T-helper 2 cell treated with Interferon-gamma antibody and Interleukin-4, amounts not matched to agents 100 ng/mL and 5 ng/mL, for 36 hours (primary cell): Measurements from ENCODE around the gene ADGRL2. TPM values are rescaled to one million over a fixed set of nuclear protein-coding genes. Genes with fewer than 3 reads are reported as not detected.

Experiments
- intact Hi-C: fragments of 100-400 bp; cut with micrococcal nuclease; formaldehyde crosslinking; loops from one replicate; pipeline ENCODE4 v1.15.1; 2023
- total RNA-seq: library from RNA; stranded (reverse); gene quantifications from 2 replicates; pipeline ENCODE4 v1.2.3, GENCODE V29; 2022

The ADGRL2 gene
- total RNA-seq, 1 donor from 2014 or later: not detected

- intact Hi-C loops: no loop called here
Observed at GRCh38 chr1:81976539-81976938, 175.8 kb downstream of the ADGRL2 start.

- intact Hi-C loops: no loop called here
Observed at GRCh38 chr1:81978945-81979344, 178.2 kb downstream of the ADGRL2 start.

GRCh38 chr1:81982523-81982922, 181.8 kb downstream of the ADGRL2 start:
- intact Hi-C loops: no loop called here

- intact Hi-C loops: no loop called here
Observed at GRCh38 chr1:81989524-81989923, 188.8 kb downstream of the ADGRL2 start.

GRCh38 chr1:81990241-81990640, 189.5 kb downstream of the ADGRL2 start:
- intact Hi-C loops: no loop called here

- intact Hi-C loops: no loop called here
Observed at GRCh38 chr1:81998165-81998564, 197.4 kb downstream of the ADGRL2 start.

- intact Hi-C loops: no loop called here
Observed at GRCh38 chr1:81999364-81999763, 198.6 kb downstream of the ADGRL2 start.

GRCh38 chr1:82000221-82000620, 199.5 kb downstream of the ADGRL2 start:
- intact Hi-C loops: no loop called here

- intact Hi-C loops: no loop called here
Observed at GRCh38 chr1:82001345-82001744, 200.6 kb downstream of the ADGRL2 start.

GRCh38 chr1:82007804-82008203, 207.1 kb downstream of the ADGRL2 start:
- intact Hi-C loops: no loop called here

GRCh38 chr1:82013702-82014101, 213.0 kb downstream of the ADGRL2 start:
- intact Hi-C loops: no loop called here

- intact Hi-C loops: no loop called here
Observed at GRCh38 chr1:82015444-82015843, 214.7 kb downstream of the ADGRL2 start.

GRCh38 chr1:82018319-82018718, 217.6 kb downstream of the ADGRL2 start:
- intact Hi-C loops: no loop called here

GRCh38 chr1:82019508-82019907, 218.8 kb downstream of the ADGRL2 start:
- intact Hi-C loops: no loop called here

- intact Hi-C loops: no loop called here
Observed at GRCh38 chr1:82030830-82031229, 230.1 kb downstream of the ADGRL2 start.

- intact Hi-C loops: no loop called here
Observed at GRCh38 chr1:82032068-82032467, 231.3 kb downstream of the ADGRL2 start.

GRCh38 chr1:82034812-82035211, 234.1 kb downstream of the ADGRL2 start:
- intact Hi-C loops: no loop called here
